H1 (cell line): ENCODE results near the gene GPR52. TPM values are rescaled to one million over a fixed set of nuclear protein-coding genes. Genes with fewer than 3 reads are reported as not detected.

ENCODE experiments used
- CTCF ChIA-PET: fragments of 300-600 bp; sonication (Branson Sonifier 250); formaldehyde crosslinking; loops from one replicate; lab custom pipeline; 2021; ENCODE audit not compliant: partially characterized antibody; lab: Charles Lee
- POLR2A ChIA-PET: fragments of 300-600 bp; sonication (Branson Sonifier 250); formaldehyde crosslinking; loops from one replicate; lab custom pipeline; 2021; ENCODE audit warnings: inconsistent platforms; ENCODE audit not compliant: partially characterized antibody; lab: Charles Lee
- DNase-seq, 2 experiments: peaks; one replicate each; pipeline versions ENCODE4 v3.0.0 to v3.0.0-alpha.2; 2010 to 2022; ENCODE audit warnings: low spot score in 2 of 2, low read depth in 1 of 2, mixed read lengths in 1 of 2
- FAIRE-seq: peaks from 2 replicates; lab custom pipeline; 2011; peaks lifted over from hg19 to GRCh38; lab: Jason Lieb, UNC
- H2AFZ ChIP-seq: 2 replicates; pipeline ENCODE4 v1.8.1; 2012; ENCODE audit warnings: low read length, inconsistent platforms
- H2AK5ac ChIP-seq: 2 replicates; pipeline ENCODE4 v1.6.1; 2013; ENCODE audit warnings: low read depth, low read length
- H2BK120ac ChIP-seq: replicated peaks from 2 replicates; pipeline ENCODE3; 2013; ENCODE audit warnings: low read depth, low read length, inconsistent platforms
- H2BK12ac ChIP-seq: 2 replicates; pipeline ENCODE4 v1.6.1; 2013; ENCODE audit warnings: low read depth, low read length
- H2BK15ac ChIP-seq: 2 replicates; pipeline ENCODE4 v1.6.1; 2013; ENCODE audit warnings: low read length
- H2BK20ac ChIP-seq: 2 replicates; pipeline ENCODE4 v1.6.1; 2013; ENCODE audit warnings: low read length
- H2BK5ac ChIP-seq: 2 replicates; pipeline ENCODE4 v1.6.1; 2013; ENCODE audit warnings: low read depth, low read length
- H3K14ac ChIP-seq: 2 replicates; pipeline ENCODE4 v1.6.1; 2013; ENCODE audit warnings: inconsistent platforms; ENCODE audit not compliant: insufficient read length
- H3K18ac ChIP-seq: 2 replicates; pipeline ENCODE4 v1.6.1; 2013; ENCODE audit warnings: low read length; ENCODE audit errors: extremely low read depth
- H3K23ac ChIP-seq: 2 replicates; pipeline ENCODE4 v1.6.1; 2013; ENCODE audit warnings: inconsistent platforms; ENCODE audit not compliant: insufficient read length
- H3K23me2 ChIP-seq: 2 replicates; pipeline ENCODE4 v1.6.1; 2013; ENCODE audit warnings: low read depth, low read length
- H3K27ac ChIP-seq: 2 replicates; pipeline ENCODE4 v1.6.1; 2011; ENCODE audit warnings: low read depth, low read length, inconsistent platforms
- H3K27me3 ChIP-seq, 4 experiments: replicated peaks in 1 of 4; 1 replicate in 1 of 4; 2 replicates in 3 of 4; pipeline versions ENCODE4 v1.6.1 to v1.8.1; 2011 to 2013; ENCODE audit warnings: low read length in 3 of 4, mild to moderate bottlenecking in 3 of 4, inconsistent platforms in 2 of 4, mixed read lengths in 2 of 4, moderate library complexity in 1 of 4; ENCODE audit not compliant: control insufficient read depth in 3 of 4, insufficient read depth in 3 of 4; ENCODE audit errors: extremely low read depth in 1 of 4
- H3K36me3 ChIP-seq, 4 experiments: 2 replicates each; pipeline versions ENCODE4 v1.6.1 to v1.8.1; 2011 to 2013; ENCODE audit warnings: mild to moderate bottlenecking in 4 of 4, low read length in 3 of 4, moderate library complexity in 2 of 4, control low read depth in 1 of 4, inconsistent platforms in 1 of 4; ENCODE audit not compliant: insufficient read depth in 4 of 4, control insufficient read depth in 2 of 4
- H3K4ac ChIP-seq: replicated peaks from 2 replicates; pipeline ENCODE3; 2013; ENCODE audit warnings: low read length, low read depth, mixed read lengths, inconsistent platforms; ENCODE audit not compliant: insufficient read length
- H3K4me1 ChIP-seq, 4 experiments: replicated peaks in 1 of 4; 1 replicate in 1 of 4; 2 replicates in 3 of 4; pipeline versions ENCODE4 v1.6.1 to v1.8.1; 2011 to 2013; ENCODE audit warnings: low read length in 3 of 4, inconsistent platforms in 2 of 4, mixed read lengths in 1 of 4; ENCODE audit not compliant: insufficient read depth in 4 of 4, control insufficient read depth in 3 of 4
- H3K4me2 ChIP-seq, 2 experiments: 2 replicates each; pipeline versions ENCODE4 v1.6.1 to v1.8.1; 2011 to 2013; ENCODE audit warnings: low read depth in 2 of 2, low read length in 2 of 2, control low read depth in 1 of 2, inconsistent platforms in 1 of 2, mild to moderate bottlenecking in 1 of 2; ENCODE audit not compliant: insufficient read depth in 1 of 2
- H3K4me3 ChIP-seq, 4 experiments: fragments of 200-600, 300-600 bp in 1 of 4; sonication (generic), shearing (Covaris generic), sonication (Bioruptor Twin) in 1 of 4; 2 replicates each; pipeline versions ENCODE4 v1.5.1 to v1.8.1; 2011 to 2016; ENCODE audit warnings: low read length in 4 of 4, low read depth in 3 of 4, control low read depth in 2 of 4, inconsistent platforms in 2 of 4, mild to moderate bottlenecking in 2 of 4, mixed read lengths in 1 of 4, moderate library complexity in 1 of 4; ENCODE audit not compliant: insufficient read depth in 2 of 4; ENCODE audit errors: extremely low read depth in 1 of 4
- H3K56ac ChIP-seq: replicated peaks from 2 replicates; pipeline ENCODE3; 2013; ENCODE audit warnings: low read depth, mild to moderate bottlenecking, mixed read lengths, low read length, inconsistent platforms; ENCODE audit not compliant: insufficient read length
- H3K79me1 ChIP-seq: 2 replicates; pipeline ENCODE4 v1.6.1; 2013; ENCODE audit warnings: low read depth, low read length, control low read depth
- H3K79me2 ChIP-seq, 2 experiments: 2 replicates each; pipeline versions ENCODE4 v1.6.1 to v1.8.1; 2012 to 2013; ENCODE audit warnings: low read length in 2 of 2, mild to moderate bottlenecking in 2 of 2, inconsistent platforms in 1 of 2; ENCODE audit not compliant: insufficient read depth in 2 of 2, control insufficient read depth in 1 of 2
- H3K9ac ChIP-seq, 4 experiments: replicated peaks in 1 of 4; 1 replicate in 1 of 4; 2 replicates in 3 of 4; pipeline versions ENCODE4 v1.6.1 to v1.8.1; 2011 to 2013; ENCODE audit warnings: low read depth in 3 of 4, low read length in 3 of 4, control low read depth in 2 of 4, mild to moderate bottlenecking in 2 of 4, moderate library complexity in 2 of 4, inconsistent platforms in 1 of 4; ENCODE audit errors: extremely low read depth in 1 of 4
- H3K9me3 ChIP-seq, 2 experiments: 2 replicates each; pipeline versions ENCODE4 v1.6.1 to v1.8.1; 2012 to 2013; ENCODE audit warnings: mild to moderate bottlenecking in 2 of 2, moderate library complexity in 2 of 2, control low read depth in 1 of 2, inconsistent platforms in 1 of 2, low read depth in 1 of 2, low read length in 1 of 2, mixed read lengths in 1 of 2; ENCODE audit not compliant: insufficient read depth in 2 of 2
- H4K20me1 ChIP-seq, 2 experiments: replicated peaks in 1 of 2; 2 replicates each; pipeline versions ENCODE3 to v1.8.1; 2011 to 2013; ENCODE audit warnings: inconsistent platforms in 2 of 2, low read length in 2 of 2, mild to moderate bottlenecking in 1 of 2; ENCODE audit not compliant: insufficient read depth in 2 of 2, control insufficient read depth in 1 of 2
- H4K5ac ChIP-seq: 2 replicates; pipeline ENCODE4 v1.6.1; 2013; ENCODE audit warnings: low read length, low read depth, mixed read lengths, inconsistent platforms; ENCODE audit not compliant: insufficient read length
- H4K8ac ChIP-seq: 2 replicates; pipeline ENCODE4 v1.8.0; 2013; ENCODE audit warnings: mild to moderate bottlenecking, moderate library complexity, low read length, inconsistent platforms; ENCODE audit not compliant: insufficient read depth; ENCODE audit errors: extremely low read depth
- H4K91ac ChIP-seq: replicated peaks from 2 replicates; pipeline ENCODE3; 2013; ENCODE audit warnings: low read length, mixed read lengths, inconsistent platforms; ENCODE audit not compliant: insufficient read length
- EZH2 ChIP-seq: fragments of 200-600 bp; sonication (generic); IDR thresholded peaks from 2 replicates; pipeline ENCODE4 v1.7.1; 2012; ENCODE audit warnings: low read depth, mild to moderate bottlenecking, moderate library complexity, low read length, inconsistent platforms; ENCODE audit not compliant: severe bottlenecking
- MAFK ChIP-seq: IDR thresholded peaks from 2 replicates; pipeline ENCODE4 v1.6.1; 2012; ENCODE audit warnings: low read depth, mild to moderate bottlenecking, improper control_type of control experiment, low read length
- WGBS, 2 experiments: shearing (Covaris generic) in 1 of 2; methylation state at CpG; one replicate each; pipeline versions ENCODE4 v1.1.6 to v1.1.7; 2013 to 2015; ENCODE audit warnings: low lambda C conversion rate in 2 of 2, mixed read lengths in 2 of 2, inconsistent platforms in 1 of 2, low coverage in 1 of 2, missing lambda C conversion rate in 1 of 2; ENCODE audit not compliant: insufficient replicate concordance in 2 of 2, insufficient coverage in 1 of 2, insufficient read length in 1 of 2; ENCODE audit errors: extremely low coverage in 1 of 2, missing lambda C conversion rate in 1 of 2; 5-methylcytosine and 5-hydroxymethylcytosine counted together
- polyA plus RNA-seq, 7 experiments: library from polyadenylated mRNA; depleted of rRNA in 3 of 7; stranded (reverse) in 5 of 7; unstranded in 2 of 7; fragments of >200 nt in 5 of 7; fragments of 200-250 nt in 2 of 7; gene quantifications; 1 replicate in 5 of 7; 2 replicates in 1 of 7; 4 replicates in 1 of 7; pipeline versions ENCODE4 v1.2.1 to v1.2.3, GENCODE V29; 2011 to 2013; ENCODE audit warnings: missing spikeins in 2 of 7, mixed read lengths in 2 of 7
- total RNA-seq: library from RNA; stranded (reverse); fragmentation: NEBNext Ultra II Directional; extraction: Animal tissue kit (Norgen Biotek cat#: 25700); gene quantifications from 2 replicates; pipeline ENCODE4 v1.2.1, GENCODE V29; 2021

The GPR52 gene
- total and polyA plus RNA-seq, 2 of the 8 experiments (the other 6 are each of a cell fraction or from before 2014, with no cell fraction given), result 0.24 to 0.63 TPM

GRCh38 chr1:174428033-174428432 is 19.7 kb upstream of the GPR52 start:
- no peak overlapping the region for H3K23ac ChIP-seq
- no peak overlapping the region for H4K91ac ChIP-seq
- no peaks in the 10 kb centered on the region for H3K79me2 ChIP-seq
- no peaks in the 10 kb centered on the region for H3K9me3 ChIP-seq
- DNase-seq (no peak), FAIRE-seq (no peak)
- H3K4me2 ChIP-seq, result no peak overlapping the region
- no peak overlapping the region for H2AK5ac ChIP-seq
- no peak overlapping the region for H2BK20ac ChIP-seq
- no peak overlapping the region for H2BK12ac ChIP-seq
- H4K5ac ChIP-seq, result no peak overlapping the region
- no peak overlapping the region for H3K9ac ChIP-seq
- no peaks in the 10 kb centered on the region for H4K20me1 ChIP-seq
- ChIA-PET POLR2A (no interaction called here), CTCF (interaction anchor here (2.4 kb wide), 1 partner anchor 14 kb away, joined by 11 read pairs; no protein-coding TSS in a partner anchor)
- H3K23me2 ChIP-seq, result no peaks in the 10 kb centered on the region
- 85% methylated on average over 3 of the region's 3 CpGs; no CpG with 5 or more reads in 1 of the 2 experiments for WGBS, 2 experiments
- H3K4me3 ChIP-seq, result no peak overlapping the region
- no peaks in the 10 kb centered on the region for H3K4me1 ChIP-seq
- H3K79me1 ChIP-seq, result no peaks in the 10 kb centered on the region
- H3K36me3 ChIP-seq, result no peaks in the 10 kb centered on the region
- no peak overlapping the region for H2BK5ac ChIP-seq
- H3K56ac ChIP-seq, result no peak overlapping the region
- no peak overlapping the region for H3K4ac ChIP-seq
- no peak overlapping the region for H2BK120ac ChIP-seq
- no peak overlapping the region for H3K14ac ChIP-seq
- no peak overlapping the region for H3K27ac ChIP-seq
- H2BK15ac ChIP-seq, result no peak overlapping the region
- H3K27me3 ChIP-seq, result no peaks in the 10 kb centered on the region
- no peak overlapping the region for H2AFZ ChIP-seq
- TF ChIP-seq MAFK (peak; percentile 86), EZH2 (no peak)
- no peak overlapping the region for H3K18ac ChIP-seq
- H4K8ac ChIP-seq, result no peak overlapping the region
